ENCODE results near the gene LDHB.

DNA sequence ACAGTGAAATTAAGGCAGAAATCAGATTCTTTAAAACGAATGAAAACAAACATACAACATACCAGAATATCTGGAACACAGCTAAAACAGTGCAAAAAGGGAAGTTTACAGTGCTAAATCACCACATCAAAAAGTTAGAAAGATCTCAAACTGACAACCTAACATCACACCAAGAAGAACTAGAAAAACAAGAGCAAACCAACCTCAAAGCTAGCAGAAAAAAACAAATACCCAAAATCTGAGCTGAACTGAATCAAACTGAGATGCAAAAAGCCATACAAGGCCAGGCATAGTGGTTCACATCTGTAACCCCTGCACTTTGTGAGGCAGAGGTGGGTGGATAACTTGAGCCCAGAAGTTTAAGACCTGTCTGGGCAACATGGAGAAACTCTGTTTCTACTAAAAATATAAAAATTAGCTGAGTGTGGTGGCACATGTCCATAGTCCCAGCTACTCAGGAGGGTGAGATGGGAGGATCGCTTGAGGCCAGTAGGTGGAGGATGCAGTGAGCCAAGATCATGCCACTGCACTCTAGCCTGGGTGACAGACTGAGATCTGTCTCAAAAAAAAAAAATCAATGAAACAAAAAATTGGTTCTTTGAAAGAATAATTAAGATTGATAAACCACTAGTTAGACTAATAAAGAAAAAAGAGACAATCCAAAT, 33.2 kb upstream of the LDHB start:
- TF ChIP-seq, protein P1, sequence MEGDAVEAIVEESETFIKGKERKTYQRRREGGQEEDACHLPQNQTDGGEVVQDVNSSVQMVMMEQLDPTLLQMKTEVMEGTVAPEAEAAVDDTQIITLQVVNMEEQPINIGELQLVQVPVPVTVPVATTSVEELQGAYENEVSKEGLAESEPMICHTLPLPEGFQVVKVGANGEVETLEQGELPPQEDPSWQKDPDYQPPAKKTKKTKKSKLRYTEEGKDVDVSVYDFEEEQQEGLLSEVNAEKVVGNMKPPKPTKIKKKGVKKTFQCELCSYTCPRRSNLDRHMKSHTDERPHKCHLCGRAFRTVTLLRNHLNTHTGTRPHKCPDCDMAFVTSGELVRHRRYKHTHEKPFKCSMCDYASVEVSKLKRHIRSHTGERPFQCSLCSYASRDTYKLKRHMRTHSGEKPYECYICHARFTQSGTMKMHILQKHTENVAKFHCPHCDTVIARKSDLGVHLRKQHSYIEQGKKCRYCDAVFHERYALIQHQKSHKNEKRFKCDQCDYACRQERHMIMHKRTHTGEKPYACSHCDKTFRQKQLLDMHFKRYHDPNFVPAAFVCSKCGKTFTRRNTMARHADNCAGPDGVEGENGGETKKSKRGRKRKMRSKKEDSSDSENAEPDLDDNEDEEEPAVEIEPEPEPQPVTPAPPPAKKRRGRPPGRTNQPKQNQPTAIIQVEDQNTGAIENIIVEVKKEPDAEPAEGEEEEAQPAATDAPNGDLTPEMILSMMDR (IDR thresholded peaks at IDR 0.05) = no peak
- no peak for TF ChIP-seq POLR2A (IDR thresholded peaks at IDR 0.05)
